ENCODE data around the gene MLF1. TPM values are rescaled to one million over a fixed set of nuclear protein-coding genes. Genes with fewer than 3 reads are reported as not detected.
A peak's percentile ranks its signal among the peaks of the same experiment; 100 is the strongest.

The MLF1 gene
- total and polyA plus RNA-seq, 2 experiments from 2014 or later: 5.8 to 11.2 TPM

- Histone ChIP-seq H3K9me2 (replicated peaks; ENCODE audit: insufficient read depth) (no peaks in the 10 kb centered on the region), H3K27ac (peak within 1 kb of the TSS; percentile 90), H3K4me2 (peak within 1 kb of the TSS; percentile 88), H4K20me1 (ENCODE audit: insufficient read depth, poor library complexity, severe bottlenecking) (no peaks in the 10 kb centered on the region), H3K4me1 (ENCODE audit: insufficient read depth) (peaks cover 9% of the 10 kb centered on the region), H3K79me2 (peaks cover 29% of the 10 kb centered on the region), H2AFZ (peak within 1 kb of the TSS; percentile 60), H3K4me3 (peak within 1 kb of the TSS; percentile 50), H3K9me3 (ENCODE audit: low read depth) (no peaks in the 10 kb centered on the region), H3K27me3 (no peaks in the 10 kb centered on the region), H3K36me3 (replicated peaks; ENCODE audit: insufficient read depth, low read depth) (no peaks in the 10 kb centered on the region)
- 1% methylated on average over 42 of the region's 42 CpGs for WGBS (ENCODE audit: low lambda C conversion rate, missing lambda C conversion rate)
- no peak for TF ChIP-seq EZH2 (IDR thresholded peaks at IDR 0.05; ENCODE audit: borderline replicate concordance)
- TF ChIP-seq CTCF (IDR thresholded peaks at IDR 0.05; ENCODE audit: poor library complexity): peak; percentile 97
- TF ChIP-seq EZH2phosphoT487 (IDR thresholded peaks at IDR 0.05; ENCODE audit: low read depth, severe bottlenecking, unreplicated experiment): no peak
- DNase-seq (ENCODE audit: low spot score): peak; percentile 97
These were observed 73.4 kb downstream of the MLF1 start, which contains the start of gene GFM1 for GRCh38 chr3:158644345-158644908. TSS of gene GFM1 (plus strand) at chr3:158644527. CDS start at chr3:158644635, 108 bp downstream.

- 68% methylated on average over 4 of the region's 4 CpGs for WGBS (ENCODE audit: low lambda C conversion rate, missing lambda C conversion rate)
- Histone ChIP-seq H3K4me2 (no peak overlapping the region), H3K79me2 (peaks cover 28% of the 10 kb centered on the region), H3K4me1 (ENCODE audit: insufficient read depth) (peaks cover 9% of the 10 kb centered on the region), H4K20me1 (ENCODE audit: insufficient read depth, poor library complexity, severe bottlenecking) (no peaks in the 10 kb centered on the region), H3K27ac (no peak overlapping the region), H3K9me2 (replicated peaks; ENCODE audit: insufficient read depth) (no peaks in the 10 kb centered on the region), H3K27me3 (no peaks in the 10 kb centered on the region), H3K4me3 (no peak overlapping the region), H3K36me3 (replicated peaks; ENCODE audit: insufficient read depth, low read depth) (no peaks in the 10 kb centered on the region), H3K9me3 (ENCODE audit: low read depth) (no peaks in the 10 kb centered on the region), H2AFZ (no peak overlapping the region)
- TF ChIP-seq EZH2 (IDR thresholded peaks at IDR 0.05; ENCODE audit: borderline replicate concordance) (no peak), EZH2phosphoT487 (IDR thresholded peaks at IDR 0.05; ENCODE audit: low read depth, severe bottlenecking, unreplicated experiment) (no peak), CTCF (IDR thresholded peaks at IDR 0.05; ENCODE audit: poor library complexity) (no peak)
- no peak for DNase-seq (ENCODE audit: low spot score)
These were observed 78.8 kb downstream of the MLF1 start for GRCh38 chr3:158649791-158650190.

- TF ChIP-seq EZH2 (IDR thresholded peaks at IDR 0.05; ENCODE audit: borderline replicate concordance) (no peak), EZH2phosphoT487 (IDR thresholded peaks at IDR 0.05; ENCODE audit: low read depth, severe bottlenecking, unreplicated experiment) (no peak), CTCF (IDR thresholded peaks at IDR 0.05; ENCODE audit: poor library complexity) (no peak)
These were observed 80.2 kb downstream of the MLF1 start for GRCh38 chr3:158651192-158651591.

More at GRCh38 chr3:158651192-158651591, 80.2 kb downstream of the MLF1 start:
- 97% methylated on average over 2 of the region's 2 CpGs for WGBS (ENCODE audit: low lambda C conversion rate, missing lambda C conversion rate)
- DNase-seq (ENCODE audit: low spot score): no peak
- Histone ChIP-seq H3K27ac (no peak overlapping the region), H3K4me1 (ENCODE audit: insufficient read depth) (no peaks in the 10 kb centered on the region), H3K4me2 (no peak overlapping the region), H3K9me3 (ENCODE audit: low read depth) (no peaks in the 10 kb centered on the region), H2AFZ (no peak overlapping the region), H3K27me3 (no peaks in the 10 kb centered on the region), H3K4me3 (no peak overlapping the region), H4K20me1 (ENCODE audit: insufficient read depth, poor library complexity, severe bottlenecking) (no peaks in the 10 kb centered on the region), H3K9me2 (replicated peaks; ENCODE audit: insufficient read depth) (no peaks in the 10 kb centered on the region), H3K36me3 (replicated peaks; ENCODE audit: insufficient read depth, low read depth) (no peaks in the 10 kb centered on the region), H3K79me2 (peaks cover 14% of the 10 kb centered on the region)
